Neuron (in vitro differentiated cells): Measurements from ENCODE around the gene MEIS1.
"Not testable (repeated sequence)": the region's sequence is repeated elsewhere in the genome, so short reads cannot be mapped to it uniquely, and the experiment has no call there.

Experiments used
- H2AFZ ChIP-seq: one replicate; pipeline ENCODE4 v1.6.1; 2013; ENCODE audit warnings: low read depth, mild to moderate bottlenecking, inconsistent platforms, low read length, moderate library complexity
- H3K27me3 ChIP-seq: one replicate; pipeline ENCODE4 v1.6.1; 2013; ENCODE audit warnings: low read length; ENCODE audit not compliant: insufficient read depth
- H3K36me3 ChIP-seq: one replicate; pipeline ENCODE4 v1.6.1; 2013; ENCODE audit warnings: low read length; ENCODE audit not compliant: insufficient read depth
- H3K4me1 ChIP-seq: one replicate; pipeline ENCODE4 v1.6.1; 2013; ENCODE audit warnings: low read length; ENCODE audit not compliant: insufficient read depth
- H3K4me3 ChIP-seq: 2 replicates; pipeline ENCODE4 v1.5.1; 2013; ENCODE audit warnings: mild to moderate bottlenecking, low read length, moderate library complexity
- H3K9me3 ChIP-seq: one replicate; pipeline ENCODE4 v1.6.1; 2013; ENCODE audit warnings: low read length

MEIS1 gene

DNA sequence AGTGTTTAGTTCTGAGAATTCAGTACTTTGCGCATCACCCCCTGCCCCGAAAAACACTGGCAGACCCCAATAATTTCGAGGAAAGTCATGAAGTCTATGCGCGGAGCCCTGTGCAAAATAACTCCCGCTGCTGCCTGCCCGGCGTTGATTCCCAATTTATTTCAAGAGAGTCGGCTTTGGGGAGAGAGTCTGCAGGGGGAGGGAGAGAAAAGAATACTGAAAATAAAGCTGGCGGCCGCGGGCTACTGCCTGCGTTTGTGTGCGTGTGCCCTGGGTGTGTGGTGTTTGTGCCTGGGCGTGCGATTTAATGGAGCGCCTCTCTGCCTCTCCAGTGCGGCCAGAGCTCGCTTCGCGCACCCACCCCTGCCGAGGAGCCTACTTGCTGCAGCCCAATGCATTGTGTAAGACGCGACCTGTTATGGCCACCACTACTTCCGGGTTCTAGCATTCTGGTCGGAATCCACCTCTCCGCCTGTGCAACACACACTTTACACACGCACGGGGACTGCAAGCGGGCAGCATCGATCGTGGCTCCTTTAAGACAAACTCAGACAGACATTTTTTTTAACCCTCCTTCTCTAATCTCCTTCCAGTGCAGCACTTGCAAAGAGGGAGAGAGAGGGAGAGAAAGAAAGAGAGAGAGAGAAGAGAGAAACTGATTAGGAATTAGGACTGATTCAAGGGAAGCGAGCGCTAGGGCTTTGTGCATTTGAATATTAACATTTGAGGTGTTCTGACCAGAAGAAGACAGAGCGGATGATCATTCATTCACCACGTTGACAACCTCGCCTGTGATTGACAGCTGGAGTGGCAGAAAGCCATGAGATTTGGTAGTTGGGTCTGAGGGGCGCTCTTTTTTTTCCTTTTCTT, at the start of gene MEIS1:
Gene MEIS1 (plus strand): TSS at position 447 of the 870 bp plus-strand sequence. CDS start 732 bp downstream, outside the sequence.
- H3K4me3 ChIP-seq: peak within 1 kb of the TSS; percentile 78
- H3K27me3 ChIP-seq: no peaks in the 10 kb centered on the region
- H2AFZ ChIP-seq: peak within 1 kb of the TSS; percentile 31
- no peaks in the 10 kb centered on the region for H3K9me3 ChIP-seq
- H3K4me1 ChIP-seq: peaks cover 37% of the 10 kb centered on the region
- H3K36me3 ChIP-seq: peaks cover 3% of the 10 kb centered on the region

DNA sequence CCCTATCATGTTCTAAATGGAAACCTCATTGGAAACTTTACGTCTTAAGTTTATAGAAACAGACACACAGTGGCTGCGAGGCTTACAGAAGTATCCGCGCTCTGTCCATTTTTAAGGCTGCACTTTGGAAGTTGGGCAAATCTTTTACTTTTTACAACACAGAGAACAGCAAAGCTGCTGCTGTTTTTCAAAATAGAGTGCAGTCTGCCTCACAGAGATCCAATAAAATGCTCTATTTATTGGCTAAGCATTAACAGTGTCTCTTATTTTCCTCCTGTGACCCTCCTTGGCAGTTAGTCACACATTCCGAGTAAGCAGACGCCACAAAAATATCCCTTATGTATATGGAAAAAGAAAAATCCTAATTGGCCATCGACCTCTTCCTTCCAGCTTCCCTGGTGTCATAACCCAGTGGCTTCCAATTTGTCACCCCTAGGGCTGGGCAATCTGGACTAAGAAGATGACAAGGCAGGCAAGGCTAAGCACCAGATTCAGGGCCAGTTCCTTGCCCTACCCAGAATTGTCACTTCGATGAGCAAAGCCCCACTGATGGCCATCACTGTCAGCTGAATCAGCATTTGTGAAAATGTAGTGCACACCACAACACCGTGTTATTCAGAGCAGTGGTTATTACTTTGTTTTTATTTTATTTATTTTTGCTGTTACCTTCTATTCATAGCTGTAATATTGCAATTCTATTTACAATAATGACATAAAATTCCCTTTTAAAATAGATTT, 47.7 kb upstream of the MEIS1 start:
- H2AFZ ChIP-seq: no peak overlapping the region
- H3K36me3 ChIP-seq: no peaks in the 10 kb centered on the region
- H3K9me3 ChIP-seq: no peaks in the 10 kb centered on the region
- no peak overlapping the region for H3K4me3 ChIP-seq
- H3K27me3 ChIP-seq: no peaks in the 10 kb centered on the region
- no peaks in the 10 kb centered on the region for H3K4me1 ChIP-seq

DNA sequence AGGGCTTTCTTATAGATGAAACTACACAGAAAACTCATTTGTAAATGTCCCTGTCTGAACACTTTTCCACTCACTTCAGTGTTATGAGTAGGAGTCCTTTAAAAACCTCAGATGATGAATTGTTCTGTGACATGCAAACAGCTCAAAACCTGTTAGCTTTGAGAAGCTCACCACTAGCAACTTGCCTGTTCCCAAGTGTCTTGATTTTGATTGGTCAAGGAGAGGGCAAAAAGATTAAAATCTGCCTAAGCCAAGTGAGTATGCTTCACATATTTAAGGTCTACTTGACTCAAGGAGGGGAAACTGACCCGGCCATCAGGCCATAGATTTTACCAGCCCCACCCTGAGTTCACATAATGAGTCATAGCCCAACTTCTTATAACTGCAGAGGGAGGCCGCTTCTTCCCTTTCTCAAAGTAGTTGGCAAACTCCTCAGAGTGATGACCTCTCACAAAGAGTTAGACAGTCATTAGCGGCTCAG, 45.2 kb upstream of the MEIS1 start:
- Histone ChIP-seq H3K9me3 (no peaks in the 10 kb centered on the region), H3K4me3 (no peak overlapping the region), H2AFZ (no peak overlapping the region), H3K4me1 (no peaks in the 10 kb centered on the region), H3K36me3 (no peaks in the 10 kb centered on the region), H3K27me3 (no peaks in the 10 kb centered on the region)

DNA sequence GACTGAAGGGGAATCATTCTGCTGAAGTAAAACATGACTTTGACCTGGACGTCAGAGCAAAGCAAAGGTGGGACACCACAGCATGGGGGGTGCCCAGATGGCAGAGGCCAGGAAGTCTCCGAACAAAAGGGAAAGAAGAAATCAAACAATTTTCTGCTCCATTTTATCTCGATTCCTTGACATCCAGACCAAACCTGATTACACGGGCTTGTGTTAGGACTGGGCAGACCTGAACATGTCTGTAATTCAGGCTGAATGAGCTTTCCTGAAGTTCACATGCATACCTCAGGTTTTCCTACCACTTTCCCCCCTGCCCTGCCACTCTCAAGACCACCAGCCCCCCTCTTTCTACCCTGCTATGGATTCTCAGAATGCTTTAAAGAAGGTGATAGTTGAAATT, 44.8 kb upstream of the MEIS1 start:
- no peaks in the 10 kb centered on the region for H3K36me3 ChIP-seq
- H3K4me3 ChIP-seq: no peak overlapping the region

DNA sequence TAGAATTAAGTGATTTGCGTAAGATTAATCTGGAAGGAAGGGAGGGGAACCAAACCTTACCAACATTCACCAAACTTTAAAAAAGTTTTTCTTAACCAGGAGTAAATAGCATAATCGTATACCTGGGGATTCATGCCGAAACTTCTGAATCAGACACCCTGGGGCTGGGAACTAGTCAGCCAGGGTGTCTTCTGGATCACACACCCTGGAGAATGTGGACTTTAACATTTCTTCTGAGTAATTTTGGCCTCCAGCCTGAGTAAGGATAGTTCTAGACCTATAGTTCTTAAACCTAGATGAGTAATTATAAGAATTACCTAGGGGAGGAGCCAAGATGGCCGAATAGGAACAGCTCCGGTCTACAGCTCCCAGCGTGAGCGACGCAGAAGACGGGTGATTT, 44.1 kb upstream of the MEIS1 start:
- Histone ChIP-seq H3K27me3 (no peaks in the 10 kb centered on the region), H3K4me3 (no peak overlapping the region), H3K4me1 (no peaks in the 10 kb centered on the region), H2AFZ (no peak overlapping the region), H3K36me3 (no peaks in the 10 kb centered on the region), H3K9me3 (no peaks in the 10 kb centered on the region)

More for the DNA sequence above, 44.8 kb upstream of the MEIS1 start:
- no peaks in the 10 kb centered on the region for H3K4me1 ChIP-seq
- no peak overlapping the region for H2AFZ ChIP-seq
- H3K9me3 ChIP-seq: no peaks in the 10 kb centered on the region
- H3K27me3 ChIP-seq: no peaks in the 10 kb centered on the region

DNA sequence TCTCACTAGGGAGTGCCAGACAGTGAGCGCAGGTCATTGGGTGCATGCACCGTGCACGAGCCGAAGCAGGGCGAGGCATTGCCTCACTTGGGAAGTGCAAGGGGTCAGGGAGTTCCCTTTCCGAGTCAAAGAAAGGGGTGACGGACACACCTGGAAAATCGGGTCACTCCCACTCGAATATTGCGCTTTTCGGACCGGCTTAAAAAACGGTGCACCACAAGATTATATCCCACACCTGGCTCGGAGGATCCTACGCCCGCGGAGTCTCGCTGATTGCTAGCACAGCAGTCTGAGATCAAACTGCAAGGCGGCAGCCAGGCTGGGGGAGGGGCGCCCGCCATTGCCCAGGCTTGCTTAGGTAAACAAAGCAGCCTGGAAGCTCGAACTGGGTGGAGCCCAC, 43.7 kb upstream of the MEIS1 start:
- H3K36me3 ChIP-seq, H2AFZ ChIP-seq, H3K9me3 ChIP-seq, H3K27me3 ChIP-seq, H3K4me1 ChIP-seq, H3K4me3 ChIP-seq: not testable (repeated sequence)

DNA sequence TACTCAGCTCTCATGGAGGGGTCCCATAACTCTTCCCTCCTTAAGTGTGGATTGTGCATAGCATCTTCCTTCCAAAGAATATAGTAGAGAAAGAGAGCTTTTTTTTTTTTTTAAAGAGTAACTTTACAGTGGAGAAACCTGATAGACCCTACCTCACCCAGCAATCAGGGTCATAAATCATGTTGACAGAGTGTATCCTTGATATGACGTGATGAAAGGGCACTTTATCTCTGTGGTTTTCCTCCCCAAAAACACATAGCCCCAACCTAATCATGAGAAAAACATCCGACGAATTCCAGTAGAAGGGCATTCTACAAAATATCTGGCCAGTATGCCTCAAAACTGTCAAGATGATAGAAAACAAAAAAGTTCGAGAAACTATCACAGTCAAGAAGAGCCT, 29.5 kb upstream of the MEIS1 start:
- Histone ChIP-seq H3K4me3 (no peak overlapping the region), H3K4me1 (no peaks in the 10 kb centered on the region), H3K27me3 (no peaks in the 10 kb centered on the region), H3K36me3 (no peaks in the 10 kb centered on the region), H3K9me3 (no peaks in the 10 kb centered on the region), H2AFZ (no peak overlapping the region)

DNA sequence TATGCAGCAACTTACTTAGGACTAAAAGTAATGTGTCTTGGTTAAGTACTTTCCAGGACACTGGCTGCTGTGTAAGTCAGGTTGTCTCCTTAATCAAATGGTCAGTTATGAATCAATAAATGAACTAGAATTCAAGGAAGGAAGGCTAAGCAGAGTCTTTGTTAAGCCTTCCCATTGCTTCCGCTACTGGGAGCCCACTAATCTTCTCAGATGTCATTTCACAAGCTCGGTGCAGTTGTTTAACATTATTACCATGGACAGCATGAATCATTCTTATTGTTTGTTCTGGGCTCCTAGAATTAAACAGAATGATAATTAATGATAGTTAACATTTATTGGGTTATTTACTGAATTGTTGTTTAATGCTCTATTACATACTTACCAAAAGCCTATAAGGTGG, 26.0 kb upstream of the MEIS1 start:
- H2AFZ ChIP-seq: no peak overlapping the region
- no peaks in the 10 kb centered on the region for H3K4me1 ChIP-seq
- no peaks in the 10 kb centered on the region for H3K9me3 ChIP-seq
- no peaks in the 10 kb centered on the region for H3K36me3 ChIP-seq
- no peak overlapping the region for H3K4me3 ChIP-seq
- H3K27me3 ChIP-seq: no peaks in the 10 kb centered on the region

DNA sequence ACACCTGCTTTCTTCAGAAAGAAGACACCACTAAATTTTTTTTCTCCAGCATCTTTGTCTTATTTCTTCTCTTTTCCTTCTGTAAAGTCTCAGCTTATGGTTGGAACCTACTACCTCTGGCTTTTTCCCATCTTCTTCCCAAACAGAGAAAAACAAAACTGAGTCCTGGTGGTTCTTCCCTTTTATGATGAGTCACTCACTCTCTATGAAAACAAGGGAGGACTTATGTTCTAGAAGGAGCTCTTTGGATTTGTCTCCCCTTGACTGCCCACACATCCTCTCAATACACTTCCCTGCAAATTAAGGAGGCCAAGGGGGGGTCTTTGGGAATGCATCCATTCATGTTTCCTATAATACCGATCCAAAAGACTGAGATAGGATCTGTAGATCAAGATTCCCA, 22.1 kb upstream of the MEIS1 start:
- Histone ChIP-seq H3K27me3 (no peaks in the 10 kb centered on the region), H3K4me3 (no peak overlapping the region), H2AFZ (no peak overlapping the region), H3K4me1 (no peaks in the 10 kb centered on the region), H3K36me3 (no peaks in the 10 kb centered on the region), H3K9me3 (no peaks in the 10 kb centered on the region)

DNA sequence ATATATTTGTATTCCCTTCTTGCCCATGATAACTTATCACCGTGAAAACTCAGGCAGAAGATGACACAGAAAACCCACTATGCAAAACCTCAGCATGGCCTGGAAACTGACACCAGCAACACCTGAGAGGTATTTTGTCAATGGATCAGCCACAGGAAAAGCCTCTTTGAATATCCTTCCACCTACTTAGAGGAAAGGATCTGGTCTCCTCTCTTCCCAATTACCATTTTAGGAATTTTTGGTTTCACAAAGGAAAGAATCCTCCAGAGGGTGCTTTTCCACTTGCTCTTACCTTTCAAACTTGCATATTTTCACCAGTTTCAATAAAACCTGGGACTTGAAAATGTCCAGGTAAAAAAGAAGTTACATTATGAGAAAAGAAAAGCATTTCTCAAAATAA, 20.0 kb upstream of the MEIS1 start:
- Histone ChIP-seq H3K9me3 (no peaks in the 10 kb centered on the region), H3K36me3 (no peaks in the 10 kb centered on the region), H2AFZ (no peak overlapping the region), H3K4me3 (no peak overlapping the region), H3K27me3 (no peaks in the 10 kb centered on the region), H3K4me1 (no peaks in the 10 kb centered on the region)

DNA sequence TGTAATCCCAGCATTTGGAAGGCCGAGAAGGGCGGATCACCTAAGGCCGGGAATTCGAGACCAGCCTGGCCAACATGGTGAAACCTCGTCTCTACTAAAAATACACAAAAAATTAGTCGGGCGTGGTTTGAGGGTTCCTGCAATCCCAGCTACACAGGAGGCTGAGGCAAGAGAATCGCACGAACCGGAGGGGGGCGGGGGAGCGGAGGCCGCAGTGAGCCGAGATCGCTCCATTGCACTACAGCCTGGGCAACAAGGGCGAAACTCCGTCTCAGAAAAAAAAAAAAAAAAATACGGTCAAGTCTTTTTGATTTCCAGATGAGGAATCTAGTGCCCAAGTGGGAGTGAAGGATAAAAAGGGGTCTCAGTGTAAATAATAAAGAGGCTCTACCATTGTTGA, 16.5 kb upstream of the MEIS1 start:
- Histone ChIP-seq H3K4me1 (no peaks in the 10 kb centered on the region), H3K27me3 (no peaks in the 10 kb centered on the region), H3K4me3 (no peak overlapping the region), H3K36me3 (no peaks in the 10 kb centered on the region), H3K9me3 (no peaks in the 10 kb centered on the region), H2AFZ (no peak overlapping the region)

DNA sequence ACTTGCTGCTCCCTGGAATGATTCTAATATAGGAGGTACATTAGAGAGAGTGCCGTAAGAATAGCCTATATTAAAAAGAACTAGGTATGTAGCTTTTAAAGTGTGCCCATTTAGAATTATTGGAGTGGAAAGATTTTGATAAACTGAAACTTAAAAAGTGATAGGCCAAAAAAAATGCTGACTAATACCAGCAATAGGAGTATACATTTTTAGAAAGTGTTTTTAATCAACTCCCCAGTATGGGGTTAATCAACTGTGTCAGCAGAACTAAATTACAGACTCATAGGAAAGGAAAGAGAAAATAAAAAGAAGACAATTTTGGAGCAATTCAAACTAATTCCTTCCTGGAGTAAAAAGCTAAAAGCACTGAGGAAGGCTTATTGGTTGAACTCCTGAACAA, 13.3 kb upstream of the MEIS1 start:
- peaks cover 26% of the 10 kb centered on the region for H3K27me3 ChIP-seq
- H3K9me3 ChIP-seq: no peaks in the 10 kb centered on the region
- H3K36me3 ChIP-seq: no peaks in the 10 kb centered on the region
- no peak overlapping the region for H3K4me3 ChIP-seq
- H3K4me1 ChIP-seq: peaks cover 2% of the 10 kb centered on the region
- no peak overlapping the region for H2AFZ ChIP-seq

DNA sequence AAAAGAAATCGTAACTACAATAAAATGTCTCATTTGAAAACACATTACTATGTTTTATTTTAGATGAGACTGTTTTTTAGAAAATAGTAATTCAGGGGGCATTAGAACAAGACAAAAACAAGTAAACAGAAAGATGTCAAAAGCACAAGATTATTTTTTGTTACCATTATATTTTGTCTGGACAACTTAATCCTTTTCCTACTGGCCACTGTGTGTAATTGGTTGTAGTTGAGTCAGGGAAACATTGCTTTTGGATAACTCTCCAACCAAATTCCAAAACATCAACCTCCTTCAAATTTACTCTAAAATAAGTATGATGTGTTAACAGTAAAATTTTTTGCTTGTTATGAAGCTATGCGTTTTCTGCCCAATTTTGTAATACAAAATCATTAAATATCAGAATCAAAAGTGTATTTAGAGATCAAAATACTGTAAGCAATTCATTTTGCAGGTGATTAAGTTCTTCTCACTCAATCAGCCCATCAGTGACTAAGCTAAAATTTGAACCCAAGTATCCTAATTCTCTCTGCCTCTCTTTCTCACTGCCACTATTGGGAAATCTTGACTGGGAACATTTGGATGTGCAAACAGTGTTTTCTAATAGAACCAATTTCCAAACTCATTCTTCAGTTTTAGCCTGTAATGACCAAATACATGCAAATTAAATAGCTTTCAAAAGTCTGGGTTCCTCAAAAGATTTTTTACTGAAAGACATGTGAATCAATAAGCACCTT, 11.4 kb upstream of the MEIS1 start:
- H3K4me3 ChIP-seq: no peak overlapping the region
- no peaks in the 10 kb centered on the region for H3K36me3 ChIP-seq
- peaks cover 34% of the 10 kb centered on the region for H3K27me3 ChIP-seq
- H3K9me3 ChIP-seq: no peaks in the 10 kb centered on the region
- no peak overlapping the region for H2AFZ ChIP-seq
- H3K4me1 ChIP-seq: peaks cover 17% of the 10 kb centered on the region
